ENCODE results near the gene C14orf39.

- TF ChIP-seq, protein P1, sequence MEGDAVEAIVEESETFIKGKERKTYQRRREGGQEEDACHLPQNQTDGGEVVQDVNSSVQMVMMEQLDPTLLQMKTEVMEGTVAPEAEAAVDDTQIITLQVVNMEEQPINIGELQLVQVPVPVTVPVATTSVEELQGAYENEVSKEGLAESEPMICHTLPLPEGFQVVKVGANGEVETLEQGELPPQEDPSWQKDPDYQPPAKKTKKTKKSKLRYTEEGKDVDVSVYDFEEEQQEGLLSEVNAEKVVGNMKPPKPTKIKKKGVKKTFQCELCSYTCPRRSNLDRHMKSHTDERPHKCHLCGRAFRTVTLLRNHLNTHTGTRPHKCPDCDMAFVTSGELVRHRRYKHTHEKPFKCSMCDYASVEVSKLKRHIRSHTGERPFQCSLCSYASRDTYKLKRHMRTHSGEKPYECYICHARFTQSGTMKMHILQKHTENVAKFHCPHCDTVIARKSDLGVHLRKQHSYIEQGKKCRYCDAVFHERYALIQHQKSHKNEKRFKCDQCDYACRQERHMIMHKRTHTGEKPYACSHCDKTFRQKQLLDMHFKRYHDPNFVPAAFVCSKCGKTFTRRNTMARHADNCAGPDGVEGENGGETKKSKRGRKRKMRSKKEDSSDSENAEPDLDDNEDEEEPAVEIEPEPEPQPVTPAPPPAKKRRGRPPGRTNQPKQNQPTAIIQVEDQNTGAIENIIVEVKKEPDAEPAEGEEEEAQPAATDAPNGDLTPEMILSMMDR (conservative IDR thresholded peaks at IDR 0.05; ENCODE audit: low read depth, low read length): no peak
- no peak for TF ChIP-seq EZH2 (IDR thresholded peaks at IDR 0.05; ENCODE audit: low read length, unreplicated experiment)
Measured at GRCh38 chr14:60505448-60505847, 19.6 kb upstream of the C14orf39 start.

All from PC-3 (cell line).